PC-9 (cell line): ENCODE data around the gene TMUB1.

ENCODE experiments used
- CTCF ChIP-seq: fragments of 200-600 bp; sonication (generic); conservative IDR thresholded peaks from 2 replicates; pipeline ENCODE4 v1.6.1; 2017; ENCODE audit warnings: mixed run types, antibody characterized with exemption, mild to moderate bottlenecking, moderate library complexity
- EZH2 ChIP-seq: fragments of 200-600 bp; sonication (generic); IDR thresholded peaks from 2 replicates; pipeline ENCODE4 v1.8.0; 2017; ENCODE audit warnings: antibody characterized with exemption, low read depth

- no peak for TF ChIP-seq CTCF
- no peak for TF ChIP-seq EZH2
These were observed 32.6 kb upstream of the TMUB1 start for GRCh38 chr7:151115836-151116418.
